Small intestine (tissue), 7 donors: Measurements from ENCODE around the gene EMC1. TPM values are rescaled to one million over a fixed set of nuclear protein-coding genes. Genes with fewer than 3 reads are reported as not detected.
"Not testable (repeated sequence)": the region's sequence is repeated elsewhere in the genome, so short reads cannot be mapped to it uniquely, and the experiment has no call there.

Source experiments
- DNase-seq, 2 donors: peaks; one replicate each; pipeline versions ENCODE4 v3.0.0 to v3.0.0-alpha.2; 2013
- FAIRE-seq: peaks from 2 replicates; lab custom pipeline; 2012; peaks lifted over from hg19 to GRCh38; lab: Jason Lieb, UNC
- H3K27ac ChIP-seq, 3 donors: one replicate each; pipeline ENCODE4 v1.5.1; 2013; ENCODE audit warnings: low read length in 2 of 3, mild to moderate bottlenecking in 2 of 3, control low read depth in 1 of 3, inconsistent platforms in 1 of 3, low read depth in 1 of 3, moderate library complexity in 1 of 3
- H3K27me3 ChIP-seq, 3 donors: one replicate each; pipeline ENCODE4 v1.6.1; 2013; ENCODE audit warnings: low read length in 3 of 3, inconsistent platforms in 1 of 3; ENCODE audit not compliant: control insufficient read depth in 3 of 3, insufficient read depth in 3 of 3
- H3K36me3 ChIP-seq, 3 donors: one replicate each; pipeline ENCODE4 v1.6.1; 2013; ENCODE audit warnings: low read length in 3 of 3, inconsistent platforms in 1 of 3, low read depth in 1 of 3, mild to moderate bottlenecking in 1 of 3, moderate library complexity in 1 of 3; ENCODE audit not compliant: control insufficient read depth in 3 of 3, insufficient read depth in 2 of 3
- H3K4me1 ChIP-seq, 3 donors: one replicate each; pipeline ENCODE4 v1.6.1; 2013; ENCODE audit warnings: low read length in 2 of 3, inconsistent platforms in 1 of 3, low read depth in 1 of 3, mild to moderate bottlenecking in 1 of 3, moderate library complexity in 1 of 3; ENCODE audit not compliant: control insufficient read depth in 3 of 3, insufficient read depth in 2 of 3
- H3K4me3 ChIP-seq, 3 donors: one replicate each; pipeline ENCODE4 v1.5.1; 2013; ENCODE audit warnings: low read length in 3 of 3, control low read depth in 1 of 3, inconsistent platforms in 1 of 3, low read depth in 1 of 3, mild to moderate bottlenecking in 1 of 3, moderate library complexity in 1 of 3
- H3K9me3 ChIP-seq, 2 donors: one replicate each; pipeline ENCODE4 v1.6.1; 2013; ENCODE audit warnings: low read depth in 1 of 2, low read length in 1 of 2; ENCODE audit not compliant: control insufficient read depth in 2 of 2, insufficient read depth in 1 of 2
- WGBS, 3 donors: extraction: QIAGEN DNeasy Blood & Tissue Kit; methylation state at CpG; one replicate each; pipeline ENCODE4 v1.1.7; 2013; 5-methylcytosine and 5-hydroxymethylcytosine counted together
- polyA plus RNA-seq, 4 donors: library from polyadenylated mRNA; stranded (reverse) in 3 of 4; unstranded in 1 of 4; fragments of 200-250 nt in 3 of 4; fragments of 120-200 nt in 1 of 4; gene quantifications; one replicate each; pipeline versions ENCODE4 v1.2.1 to v1.2.3, GENCODE V29; 2013
- donor health status: healthy with polysubstance abuse.
- donor health status: control.
- donor health status: control.
- donor health status: Bipolar disorder and iron deficiency.
- donor health status: healthy.

EMC1 gene
- polyA plus RNA-seq, 4 donors: 4.2 to 33.4 (median 12.5) TPM

GRCh38 chr1:19186001-19186400 lies 65.3 kb downstream of the EMC1 start:
- Histone ChIP-seq H3K4me3 (no peak overlapping the region), H3K27ac (no peak overlapping the region), H3K27me3 (no peaks in the 10 kb centered on the region), H3K36me3 (peaks cover 11 to 36% (median 36%) of the 10 kb centered on the region in 3 donors), H3K4me1 (no peaks in the 10 kb centered on the region), H3K9me3 (no peaks in the 10 kb centered on the region)
- 79 to 84% (median 82%) methylated on average over 2 of the region's 2 CpGs for WGBS, 3 donors
- DNase-seq (no peak), FAIRE-seq (no peak)

- 96 to 98% (median 97%) methylated on average over 5 of the region's 5 CpGs for WGBS, 3 donors
- H3K4me1 ChIP-seq: no peaks in the 10 kb centered on the region
- no peaks in the 10 kb centered on the region for H3K27me3 ChIP-seq
- DNase-seq: no peak
- no peak for FAIRE-seq
- H3K4me3 ChIP-seq: no peak overlapping the region
- no peak overlapping the region for H3K27ac ChIP-seq
- peaks cover 17 to 40% (median 31%) of the 10 kb centered on the region in 3 donors for H3K36me3 ChIP-seq
- no peaks in the 10 kb centered on the region for H3K9me3 ChIP-seq
These were observed 69.1 kb downstream of the EMC1 start for GRCh38 chr1:19182223-19182622.

- not testable (repeated sequence) for DNase-seq, H3K4me3 ChIP-seq, H3K27me3 ChIP-seq, H3K9me3 ChIP-seq, FAIRE-seq, H3K27ac ChIP-seq, H3K4me1 ChIP-seq
- 85 to 93% (median 91%) methylated on average over 8 of the region's 8 CpGs for WGBS, 3 donors
- H3K36me3 ChIP-seq: peaks cover 25 to 36% (median 34%) of the 10 kb centered on the region in 3 donors
These were observed 71.1 kb downstream of the EMC1 start for GRCh38 chr1:19180265-19180657.

- DNase-seq (peak; percentile 16 to 45), FAIRE-seq (no peak)
- H3K27me3 ChIP-seq: no peaks in the 10 kb centered on the region
- H3K9me3 ChIP-seq: no peaks in the 10 kb centered on the region
- H3K27ac ChIP-seq: no peak overlapping the region
- WGBS, 3 donors: 81 to 92% (median 85%) methylated on average over 8 of the region's 8 CpGs
- peaks cover 26 to 36% (median 31%) of the 10 kb centered on the region in 3 donors for H3K36me3 ChIP-seq
- no peaks in the 10 kb centered on the region for H3K4me1 ChIP-seq
- no peak overlapping the region for H3K4me3 ChIP-seq
These were observed 71.6 kb downstream of the EMC1 start for GRCh38 chr1:19179597-19180264.

GRCh38 chr1:19178734-19179398 lies 72.5 kb downstream of the EMC1 start:
- Histone ChIP-seq H3K27me3 (no peaks in the 10 kb centered on the region), H3K27ac (no peak overlapping the region), H3K9me3 (no peaks in the 10 kb centered on the region), H3K4me1 (no peaks in the 10 kb centered on the region), H3K36me3 (peaks cover 30 to 40% (median 33%) of the 10 kb centered on the region in 3 donors), H3K4me3 (no peak overlapping the region)
- WGBS, 3 donors: 61 to 71% (median 66%) methylated on average over 5 of the region's 5 CpGs
- FAIRE-seq (no peak), DNase-seq (peak in 1 of 2 donors; percentile 14)

GRCh38 chr1:19177811-19178210 lies 73.5 kb downstream of the EMC1 start:
- 88 to 91% (median 90%) methylated on average over 2 of the region's 2 CpGs for WGBS, 3 donors
- FAIRE-seq (no peak), DNase-seq (no peak)
- Histone ChIP-seq H3K27ac (no peak overlapping the region), H3K4me3 (no peak overlapping the region), H3K4me1 (no peaks in the 10 kb centered on the region), H3K9me3 (no peaks in the 10 kb centered on the region), H3K36me3 (peaks cover 33 to 45% (median 34%) of the 10 kb centered on the region in 3 donors), H3K27me3 (no peaks in the 10 kb centered on the region)

GRCh38 chr1:19169642-19170041 lies 81.7 kb downstream of the EMC1 start:
- 74 to 84% (median 74%) methylated on average over 2 of the region's 2 CpGs for WGBS, 3 donors
- H3K36me3 ChIP-seq: peaks cover 41 to 49% (median 47%) of the 10 kb centered on the region in 3 donors
- DNase-seq: no peak

GRCh38 chr1:19167140-19167539 lies 84.2 kb downstream of the EMC1 start:
- WGBS, 3 donors: 95 to 96% (median 95%) methylated on average over 6 of the region's 6 CpGs
- no peak for FAIRE-seq

More at GRCh38 chr1:19169642-19170041, 81.7 kb downstream of the EMC1 start:
- H3K27ac ChIP-seq: no peak overlapping the region
- no peaks in the 10 kb centered on the region for H3K27me3 ChIP-seq
- H3K9me3 ChIP-seq: no peaks in the 10 kb centered on the region
- peaks cover 0 to 2% (median 0%) of the 10 kb centered on the region in 3 donors for H3K4me1 ChIP-seq
- no peak for FAIRE-seq
- no peak overlapping the region for H3K4me3 ChIP-seq

More at GRCh38 chr1:19167140-19167539, 84.2 kb downstream of the EMC1 start:
- no peaks in the 10 kb centered on the region for H3K9me3 ChIP-seq
- peaks cover 0 to 2% (median 0%) of the 10 kb centered on the region in 3 donors for H3K4me1 ChIP-seq
- H3K27me3 ChIP-seq: no peaks in the 10 kb centered on the region
- peaks cover 37 to 44% (median 42%) of the 10 kb centered on the region in 3 donors for H3K36me3 ChIP-seq
- no peak overlapping the region for H3K27ac ChIP-seq
- DNase-seq: no peak
- H3K4me3 ChIP-seq: no peak overlapping the region
